Ovary (tissue), 9 donors: Measurements from ENCODE around the gene TENM4. TPM values are rescaled to one million over a fixed set of nuclear protein-coding genes. Genes with fewer than 3 reads are reported as not detected.

ENCODE experiments used
- DNase-seq, 5 donors: peaks; one replicate each; pipeline ENCODE4 v3.0.0-alpha.2; 2019 to 2020
- H3K27ac ChIP-seq, 2 donors: fragments of 200-600 bp; one replicate each; pipeline versions ENCODE4 v1.5.1 to v1.8.0; 2019 to 2022
- H3K27me3 ChIP-seq: fragments of 200-600 bp; one replicate; pipeline ENCODE4 v1.8.0; 2022
- H3K36me3 ChIP-seq: fragments of 200-600 bp; sonication (generic); one replicate; pipeline ENCODE4 v1.5.1; 2019
- H3K4me1 ChIP-seq: one replicate; pipeline ENCODE4 v1.8.1; 2013; ENCODE audit warnings: mild to moderate bottlenecking, moderate library complexity; ENCODE audit not compliant: insufficient read depth
- H3K4me3 ChIP-seq: fragments of 200-600 bp; sonication (generic); one replicate; pipeline ENCODE4 v1.5.1; 2017
- H3K9me3 ChIP-seq, 2 donors: fragments of 200-600 bp in 1 of 2; sonication (generic) in 1 of 2; one replicate each; pipeline versions ENCODE4 v1.5.1 to v1.8.1; 2013 to 2019; ENCODE audit warnings: mild to moderate bottlenecking in 1 of 2, moderate library complexity in 1 of 2
- EP300 ChIP-seq: sonication (generic); formaldehyde crosslinking; IDR thresholded peaks from one replicate; pipeline ENCODE4 v1.6.1; 2017; ENCODE audit warnings: antibody characterized with exemption
- POLR2A ChIP-seq: fragments of 450-650 bp; IDR thresholded peaks from one replicate; pipeline ENCODE4 v1.6.1; 2017; ENCODE audit warnings: antibody characterized with exemption, mild to moderate bottlenecking, moderate library complexity
- WGBS, 3 donors: extraction: QIAGEN DNeasy Blood & Tissue Kit in 1 of 3; methylation state at CpG; one replicate each; pipeline versions ENCODE4 v1.1.5 to v1.1.7; 2013 to 2017; 5-methylcytosine and 5-hydroxymethylcytosine counted together
- intact Hi-C, 4 donors: fragments of 100-400 bp; cut with DNase I; formaldehyde crosslinking; loops; one replicate each; pipeline versions ENCODE4 v1.11.0 to v1.15.1; 2022 to 2023
- polyA plus RNA-seq, 2 donors: library from polyadenylated mRNA; stranded (reverse); fragments of 200-250 nt in 1 of 2; fragments of 350-450 nt in 1 of 2; fragmentation: Illumina TruSeq in 1 of 2; extraction: RNeasy Lipid Tissue Mini Kit (QIAGEN cat#74804) in 1 of 2; gene quantifications; one replicate each; pipeline ENCODE4 v1.2.3, GENCODE V29; 2013 to 2014
- total RNA-seq, 7 donors: library from RNA; depleted of rRNA in 2 of 7; stranded (reverse); fragments of >200 nt in 2 of 7; fragmentation: NEBNext Ultra II Directional in 3 of 7; extraction: Animal tissue kit (Norgen Biotek cat#: 25700) in 3 of 7; gene quantifications; one replicate each; pipeline versions ENCODE4 v1.1.0 to v1.2.4, GENCODE V29; 2016 to 2023
- TF ChIP-seq, protein P1 (sequence below), 3 donors: fragments of 450-650 bp in 2 of 3; fragments of 200-600 bp in 1 of 3; IDR thresholded peaks; one replicate each; pipeline versions ENCODE4 v1.5.1 to v1.8.0; 2016 to 2022; ENCODE audit warnings: antibody characterized with exemption in 3 of 3, mild to moderate bottlenecking in 1 of 3
- donor health status: DM: no; HTN: no; CAD: no; lungs with moderate emphysema.
- donor health status: DM: no; HTN: no; CAD: no.
- donor health status: Bipolar disorder and iron deficiency.
- donor health status: DM: yes; HTN: yes; CAD: no.
- donor health status: DM: no; HTN: no; CAD: no.
- donor health status: DM: yes; HTN: yes; CAD: no.

The TENM4 gene
- total and polyA plus RNA-seq, 9 donors: 11.0 to 206 (median 107) TPM

DNA sequence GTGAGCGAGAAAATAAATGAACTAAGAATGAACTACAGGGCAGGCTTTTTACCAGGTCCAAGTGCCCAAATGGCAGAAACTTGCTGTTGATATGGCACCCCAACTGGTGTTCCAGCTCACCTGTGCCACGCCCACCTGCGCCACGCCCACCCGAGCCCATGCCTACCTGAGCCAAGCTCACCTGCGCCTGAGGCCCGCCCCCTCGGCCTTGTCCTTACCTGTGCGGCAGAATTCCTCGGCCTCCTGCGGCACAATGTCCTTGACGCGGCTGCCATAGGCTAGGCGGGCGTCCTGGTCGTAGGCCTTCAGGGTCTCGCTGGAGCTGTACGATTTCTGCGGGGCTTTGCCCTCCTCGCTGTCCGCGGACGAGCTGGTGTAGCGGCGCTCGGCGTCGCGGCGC lies 371.3 kb downstream of the TENM4 start:
- Histone ChIP-seq H3K27me3 (no peaks in the 10 kb centered on the region), H3K27ac (no peak overlapping the region), H3K4me3 (no peak overlapping the region), H3K36me3 (no peaks in the 10 kb centered on the region), H3K9me3 (no peaks in the 10 kb centered on the region), H3K4me1 (peaks cover 2% of the 10 kb centered on the region)
- intact Hi-C loops: no loop called here
- 95 to 96% (median 95%) methylated on average over 30 of the region's 30 CpGs for WGBS, 3 donors
- no peak for TF ChIP-seq EP300
- TF ChIP-seq, protein P1, sequence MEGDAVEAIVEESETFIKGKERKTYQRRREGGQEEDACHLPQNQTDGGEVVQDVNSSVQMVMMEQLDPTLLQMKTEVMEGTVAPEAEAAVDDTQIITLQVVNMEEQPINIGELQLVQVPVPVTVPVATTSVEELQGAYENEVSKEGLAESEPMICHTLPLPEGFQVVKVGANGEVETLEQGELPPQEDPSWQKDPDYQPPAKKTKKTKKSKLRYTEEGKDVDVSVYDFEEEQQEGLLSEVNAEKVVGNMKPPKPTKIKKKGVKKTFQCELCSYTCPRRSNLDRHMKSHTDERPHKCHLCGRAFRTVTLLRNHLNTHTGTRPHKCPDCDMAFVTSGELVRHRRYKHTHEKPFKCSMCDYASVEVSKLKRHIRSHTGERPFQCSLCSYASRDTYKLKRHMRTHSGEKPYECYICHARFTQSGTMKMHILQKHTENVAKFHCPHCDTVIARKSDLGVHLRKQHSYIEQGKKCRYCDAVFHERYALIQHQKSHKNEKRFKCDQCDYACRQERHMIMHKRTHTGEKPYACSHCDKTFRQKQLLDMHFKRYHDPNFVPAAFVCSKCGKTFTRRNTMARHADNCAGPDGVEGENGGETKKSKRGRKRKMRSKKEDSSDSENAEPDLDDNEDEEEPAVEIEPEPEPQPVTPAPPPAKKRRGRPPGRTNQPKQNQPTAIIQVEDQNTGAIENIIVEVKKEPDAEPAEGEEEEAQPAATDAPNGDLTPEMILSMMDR (IDR thresholded peaks at IDR 0.05): no peak
- no peak for TF ChIP-seq POLR2A
- DNase-seq: no peak

- Histone ChIP-seq H3K4me1 (peaks cover 2% of the 10 kb centered on the region), H3K9me3 (no peaks in the 10 kb centered on the region), H3K27me3 (no peaks in the 10 kb centered on the region), H3K27ac (no peak overlapping the region), H3K36me3 (no peaks in the 10 kb centered on the region), H3K4me3 (no peak overlapping the region)
- intact Hi-C loops: no loop called here
- 97 to 100% (median 100%) methylated on average over 1 of the region's 1 CpG for WGBS, 3 donors
- DNase-seq: no peak
- TF ChIP-seq POLR2A (no peak), EP300 (no peak)
- TF ChIP-seq, protein P1 (IDR thresholded peaks at IDR 0.05): no peak
Observed at GRCh38 chr11:79068356-79068755, 372.5 kb downstream of the TENM4 start.

DNA sequence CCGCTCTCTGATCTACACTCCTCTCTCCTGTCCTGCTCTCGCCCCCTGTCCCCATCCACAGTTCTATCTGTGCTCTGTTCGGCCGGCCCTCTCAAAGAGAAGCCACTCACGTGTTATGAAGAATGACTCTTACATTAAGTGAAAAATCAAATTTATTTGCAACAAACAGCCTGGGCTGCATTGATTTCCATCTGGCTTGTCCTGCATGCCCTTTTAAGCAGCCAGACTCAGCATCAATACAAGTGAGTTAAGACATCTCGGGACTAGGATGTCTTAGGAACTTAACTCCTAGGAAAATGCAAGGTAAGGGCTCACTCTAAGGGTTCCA lies 373.5 kb downstream of the TENM4 start:
- intact Hi-C loops: no loop called here

DNA sequence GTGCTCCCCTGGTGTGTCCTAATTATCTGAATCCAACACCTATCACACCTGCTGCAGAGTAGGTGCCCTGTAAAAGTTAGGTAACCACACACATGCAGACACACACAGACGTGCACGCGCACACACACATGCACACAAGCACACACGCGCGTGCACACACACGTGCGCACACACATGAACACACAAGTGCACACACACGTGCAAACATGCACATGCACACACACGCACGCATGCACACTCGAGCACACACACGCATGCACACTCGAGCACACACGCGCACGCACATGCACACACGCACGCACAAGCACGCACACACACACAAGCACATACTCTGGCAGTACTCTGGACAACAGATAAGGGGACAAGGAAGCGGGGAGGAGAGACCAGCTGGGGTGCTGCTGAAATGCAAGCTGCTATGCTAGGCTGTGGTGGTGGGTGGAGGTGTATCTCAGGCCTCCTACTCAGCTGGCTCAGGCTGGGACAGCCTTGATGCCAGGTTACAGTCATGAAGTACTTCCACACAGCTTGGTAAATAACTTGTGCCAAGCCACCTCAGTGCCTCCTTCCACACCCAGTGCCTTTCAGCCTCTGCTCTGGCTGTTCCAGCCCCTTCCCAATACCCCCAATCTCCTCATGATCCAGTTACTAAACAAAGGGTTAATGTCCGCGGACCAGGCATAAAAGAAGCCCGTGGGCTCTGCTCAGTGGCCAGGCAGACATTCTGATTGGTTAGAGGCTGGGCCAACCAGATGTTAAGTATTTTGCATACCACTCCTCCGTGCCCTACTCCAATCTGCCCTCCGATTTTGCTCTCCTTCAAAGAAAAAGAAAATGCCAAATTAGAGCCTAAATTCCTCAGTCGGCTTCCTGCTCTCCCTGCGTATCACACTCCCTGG lies 374.1 kb downstream of the TENM4 start:
- WGBS, 3 donors: 67 to 74% (median 69%) methylated on average over 28 of the region's 28 CpGs
- intact Hi-C loops: no loop called here
- peaks cover 2% of the 10 kb centered on the region for H3K4me1 ChIP-seq

More for the DNA sequence above, 373.5 kb downstream of the TENM4 start:
- TF ChIP-seq EP300 (no peak), POLR2A (no peak)
- TF ChIP-seq, protein P1 (IDR thresholded peaks at IDR 0.05): no peak
- Histone ChIP-seq H3K27ac (no peak overlapping the region), H3K4me3 (no peak overlapping the region), H3K9me3 (no peaks in the 10 kb centered on the region), H3K4me1 (peaks cover 2% of the 10 kb centered on the region), H3K36me3 (no peaks in the 10 kb centered on the region), H3K27me3 (no peaks in the 10 kb centered on the region)
- WGBS, 3 donors: 33 to 61% (median 43%) methylated on average over 6 of the region's 6 CpGs
- DNase-seq: no peak

More for the DNA sequence above, 374.1 kb downstream of the TENM4 start:
- no peak overlapping the region for H3K27ac ChIP-seq
- TF ChIP-seq EP300: no peak
- TF ChIP-seq, protein P1 (IDR thresholded peaks at IDR 0.05): no peak
- no peak for TF ChIP-seq POLR2A
- no peaks in the 10 kb centered on the region for H3K36me3 ChIP-seq
- no peak for DNase-seq
- no peaks in the 10 kb centered on the region for H3K9me3 ChIP-seq
- H3K4me3 ChIP-seq: no peak overlapping the region
- H3K27me3 ChIP-seq: no peaks in the 10 kb centered on the region
